Breast epithelium (tissue), 3 donors: Measurements from ENCODE around the gene GLRA1.

ENCODE experiments used
- CTCF ChIP-seq, 3 donors: fragments of 450-650 bp; IDR thresholded peaks; one replicate each; pipeline ENCODE4 v1.5.1; 2016 to 2017; ENCODE audit warnings: antibody characterized with exemption in 3 of 3, mild to moderate bottlenecking in 3 of 3, moderate library complexity in 3 of 3
- POLR2A ChIP-seq: fragments of 450-650 bp; IDR thresholded peaks from one replicate; pipeline ENCODE4 v1.6.1; 2016; ENCODE audit warnings: antibody characterized with exemption, mild to moderate bottlenecking, moderate library complexity

GRCh38 chr5:151926188-151926587 is 1.5 kb upstream of the GLRA1 start:
- TF ChIP-seq CTCF (IDR thresholded peaks at IDR 0.05) (no peak), POLR2A (no peak)
